IMR-90 (cell line): ENCODE measurements around the gene HOXA13. TPM values are rescaled to one million over a fixed set of nuclear protein-coding genes. Genes with fewer than 3 reads are reported as not detected.

Source experiments
- ATAC-seq: fragments of 200-7000 bp; cut with Tn5 transposase; 2 replicates; pipeline ENCODE4 v1.9.1; 2020; ENCODE audit warnings: low read depth, mild to moderate bottlenecking, moderate library complexity
- BruUV-seq: library from RNA; stranded (reverse); fragments of 400-500 nt; replicated peaks from 2 replicates; lab custom pipeline; 2021; lab: Mats Ljungman, UMichigan
- CTCF ChIA-PET: fragments of 300-600 bp; formaldehyde crosslinking; extraction: SDS; loops from one replicate; lab custom pipeline; 2021; ENCODE audit warnings: antibody characterized with exemption; lab: Yijun Ruan, JAX
- POLR2A ChIA-PET: fragments of 300-600 bp; sonication (Branson Sonifier 250); formaldehyde crosslinking; loops from one replicate; lab custom pipeline; 2022; ENCODE audit warnings: antibody characterized with exemption; ENCODE audit not compliant: unreplicated experiment; lab: Charles Lee
- DNase-seq: peaks from one replicate; pipeline ENCODE4 v3.0.0; 2013
- H2AFZ ChIP-seq: replicated peaks from 2 replicates; pipeline ENCODE3; 2013; ENCODE audit warnings: low read length, mild to moderate bottlenecking; ENCODE audit not compliant: poor library complexity
- H2AK5ac ChIP-seq: 2 replicates; pipeline ENCODE4 v1.6.1; 2013; ENCODE audit warnings: low read depth, low read length, inconsistent platforms
- H2AK9ac ChIP-seq: replicated peaks from 2 replicates; pipeline ENCODE3; 2013; ENCODE audit warnings: mild to moderate bottlenecking, low read depth, low read length, moderate library complexity; ENCODE audit not compliant: poor library complexity
- H2BK120ac ChIP-seq: 2 replicates; pipeline ENCODE4 v1.6.1; 2013; ENCODE audit warnings: low read depth, low read length, inconsistent platforms
- H2BK15ac ChIP-seq: 3 replicates; pipeline ENCODE4 v1.6.1; 2013; ENCODE audit warnings: low read depth, low read length, inconsistent platforms
- H2BK20ac ChIP-seq: 2 replicates; pipeline ENCODE4 v1.6.1; 2013; ENCODE audit warnings: low read depth, mild to moderate bottlenecking, inconsistent platforms, low read length, moderate library complexity
- H2BK5ac ChIP-seq: 2 replicates; pipeline ENCODE4 v1.6.1; 2013; ENCODE audit warnings: mild to moderate bottlenecking, low read depth, low read length, inconsistent platforms; ENCODE audit not compliant: poor library complexity, severe bottlenecking
- H3K14ac ChIP-seq: replicated peaks from 2 replicates; pipeline ENCODE4 v1.6.1; 2013; ENCODE audit warnings: low read depth, low read length, inconsistent platforms
- H3K18ac ChIP-seq: 2 replicates; pipeline ENCODE4 v1.6.1; 2013; ENCODE audit warnings: low read depth, low read length, control low read depth
- H3K23ac ChIP-seq: 2 replicates; pipeline ENCODE4 v1.6.1; 2013; ENCODE audit warnings: low read depth, low read length, inconsistent platforms
- H3K27ac ChIP-seq: 2 replicates; pipeline ENCODE4 v1.5.1; 2013; ENCODE audit warnings: mild to moderate bottlenecking, control low read depth, low read length; ENCODE audit not compliant: insufficient read depth
- H3K27me3 ChIP-seq: 2 replicates; pipeline ENCODE4 v1.6.1; 2013; ENCODE audit warnings: low read length; ENCODE audit not compliant: control insufficient read depth, insufficient read depth
- H3K36me3 ChIP-seq: 2 replicates; pipeline ENCODE4 v1.6.1; 2013; ENCODE audit warnings: low read length, mixed read lengths; ENCODE audit not compliant: control insufficient read depth, insufficient read depth
- H3K4ac ChIP-seq: 2 replicates; pipeline ENCODE4 v1.6.1; 2013; ENCODE audit warnings: low read depth, low read length, inconsistent platforms
- H3K4me1 ChIP-seq: 2 replicates; pipeline ENCODE4 v1.6.1; 2013; ENCODE audit warnings: low read length, mixed read lengths; ENCODE audit not compliant: control insufficient read depth, insufficient read depth
- H3K4me2 ChIP-seq: 2 replicates; pipeline ENCODE4 v1.6.1; 2013; ENCODE audit warnings: low read depth, mild to moderate bottlenecking, control low read depth, low read length, moderate library complexity
- H3K4me3 ChIP-seq: 2 replicates; pipeline ENCODE4 v1.5.1; 2013; ENCODE audit warnings: low read depth, mild to moderate bottlenecking, control low read depth, low read length, moderate library complexity; ENCODE audit not compliant: insufficient read depth
- H3K56ac ChIP-seq: 2 replicates; pipeline ENCODE4 v1.6.1; 2013; ENCODE audit warnings: low read length, inconsistent platforms; ENCODE audit not compliant: insufficient read depth; ENCODE audit errors: extremely low read depth
- H3K79me1 ChIP-seq, 2 experiments: 2 replicates each; pipeline ENCODE4 v1.6.1; 2013; ENCODE audit warnings: low read length in 2 of 2, inconsistent platforms in 1 of 2, low read depth in 1 of 2
- H3K9ac ChIP-seq: 2 replicates; pipeline ENCODE4 v1.6.1; 2013; ENCODE audit warnings: low read depth, low read length, control low read depth
- H3K9me1 ChIP-seq: 2 replicates; pipeline ENCODE4 v1.6.1; 2013; ENCODE audit warnings: low read length, inconsistent platforms; ENCODE audit not compliant: insufficient read depth
- H3K9me3 ChIP-seq: 2 replicates; pipeline ENCODE4 v1.6.1; 2013; ENCODE audit warnings: low read length; ENCODE audit not compliant: control insufficient read depth, insufficient read depth
- H4K20me1 ChIP-seq: 2 replicates; pipeline ENCODE4 v1.6.1; 2013; ENCODE audit warnings: low read length, inconsistent platforms; ENCODE audit not compliant: insufficient read depth
- H4K5ac ChIP-seq: 2 replicates; pipeline ENCODE4 v1.6.1; 2013; ENCODE audit warnings: mild to moderate bottlenecking, low read depth, low read length, control low read depth
- H4K8ac ChIP-seq, 2 experiments: 2 replicates each; pipeline ENCODE4 v1.6.1; 2013; ENCODE audit warnings: low read depth in 2 of 2, low read length in 2 of 2, control low read depth in 1 of 2, inconsistent platforms in 1 of 2
- H4K91ac ChIP-seq: 2 replicates; pipeline ENCODE4 v1.6.1; 2013; ENCODE audit warnings: low read depth, low read length, inconsistent platforms; ENCODE audit not compliant: insufficient read depth
- BHLHE40 ChIP-seq: fragments of 150-350 bp; IDR thresholded peaks from 2 replicates; pipeline ENCODE4 v1.6.1; 2016; ENCODE audit warnings: mild to moderate bottlenecking, low read depth, low read length
- CEBPB ChIP-seq: IDR thresholded peaks from 2 replicates; pipeline ENCODE4 v1.6.1; 2012; ENCODE audit warnings: low read depth, low read length, improper control_type of control experiment
- CHD1 ChIP-seq: IDR thresholded peaks from 2 replicates; pipeline ENCODE4 v1.6.1; 2012; ENCODE audit warnings: low read depth, low read length, improper control_type of control experiment
- ELK1 ChIP-seq: fragments of 150-350 bp; IDR thresholded peaks from 2 replicates; pipeline ENCODE4 v1.6.1; 2016; ENCODE audit warnings: low read depth, mild to moderate bottlenecking, low read length, moderate library complexity, borderline replicate concordance
- FOS ChIP-seq: fragments of 150-350 bp; IDR thresholded peaks from 2 replicates; pipeline ENCODE4 v1.6.1; 2016; ENCODE audit warnings: low read depth, low read length
- MAFK ChIP-seq: IDR thresholded peaks from 2 replicates; pipeline ENCODE4 v1.6.1; 2012; ENCODE audit warnings: low read depth, low read length, improper control_type of control experiment
- MAZ ChIP-seq: IDR thresholded peaks from 2 replicates; pipeline ENCODE4 v1.6.1; 2012; ENCODE audit warnings: low read depth, mild to moderate bottlenecking, low read length, improper control_type of control experiment, moderate library complexity, borderline replicate concordance
- MXI1 ChIP-seq: IDR thresholded peaks from 2 replicates; pipeline ENCODE4 v1.6.1; 2012; ENCODE audit warnings: low read depth, mild to moderate bottlenecking, low read length, moderate library complexity, borderline replicate concordance
- NFE2L2 ChIP-seq: fragments of 150-350 bp; IDR thresholded peaks from 2 replicates; pipeline ENCODE4 v1.6.1; 2016; ENCODE audit warnings: low read depth, mild to moderate bottlenecking, low read length
- POLR2A ChIP-seq: IDR thresholded peaks from 2 replicates; pipeline ENCODE4 v1.6.1; 2012; ENCODE audit warnings: mild to moderate bottlenecking, low read depth, low read length
- RAD21 ChIP-seq: IDR thresholded peaks from 2 replicates; pipeline ENCODE4 v1.6.1; 2012; ENCODE audit warnings: low read length, improper control_type of control experiment
- RCOR1 ChIP-seq: IDR thresholded peaks from 2 replicates; pipeline ENCODE4 v1.6.1; 2012; ENCODE audit warnings: mild to moderate bottlenecking, low read length, improper control_type of control experiment; ENCODE audit not compliant: insufficient replicate concordance
- RFX5 ChIP-seq: IDR thresholded peaks from 2 replicates; pipeline ENCODE4 v1.8.0; 2012; ENCODE audit warnings: low read depth, mild to moderate bottlenecking, low read length, moderate library complexity
- SMC3 ChIP-seq: fragments of 150-350 bp; IDR thresholded peaks from 2 replicates; pipeline ENCODE4 v1.6.1; 2016; ENCODE audit warnings: low read depth, mild to moderate bottlenecking, antibody characterized with exemption, low read length, moderate library complexity
- WGBS, 2 experiments: methylation state at CpG; one replicate each; pipeline versions ENCODE4 v1.1.5 to v1.1.7; 2013; ENCODE audit warnings: missing lambda C conversion rate in 2 of 2; ENCODE audit not compliant: insufficient read length in 1 of 2; ENCODE audit errors: extremely low coverage in 2 of 2; 5-methylcytosine and 5-hydroxymethylcytosine counted together
- dilution Hi-C: fragments of 300-500 bp; cut with HindIII; formaldehyde crosslinking; loops from one replicate; pipeline ENCODE4 v1.14.3; 2018; ENCODE audit warnings: low sequenced_read_pairs; ENCODE audit not compliant: unreplicated experiment
- in situ Hi-C: fragments of 300-500 bp; cut with MboI; formaldehyde crosslinking; loops from 3 replicates; pipeline ENCODE4 v1.14.3; 2019; ENCODE audit warnings: low sequenced_read_pairs, inconsistent platforms, mixed read lengths
- intact Hi-C: fragments of 100-400 bp; cut with micrococcal nuclease; formaldehyde crosslinking; loops from 2 replicates; pipeline ENCODE4 v1.10.0; 2022
- polyA plus RNA-seq, 3 experiments: library from polyadenylated mRNA; depleted of rRNA; stranded (reverse); fragments of >200 nt; gene quantifications; 2 replicates each; pipeline ENCODE4 v1.2.3, GENCODE V29; 2012; ENCODE audit warnings: low replicate concordance in 1 of 3
- total RNA-seq: library from RNA; depleted of rRNA; stranded (reverse); fragments of >200 nt; gene quantifications from 2 replicates; pipeline ENCODE4 v1.2.3, GENCODE V29; 2012
- TF ChIP-seq, protein P1 (sequence below): conservative IDR thresholded peaks from 2 replicates; pipeline ENCODE4 v1.5.1; 2012; ENCODE audit warnings: mild to moderate bottlenecking, low read depth, low read length, improper control_type of control experiment

The HOXA13 gene
- total and polyA plus RNA-seq, 2 of the 4 experiments (the other 2 are of a cell fraction): not detected

DNA sequence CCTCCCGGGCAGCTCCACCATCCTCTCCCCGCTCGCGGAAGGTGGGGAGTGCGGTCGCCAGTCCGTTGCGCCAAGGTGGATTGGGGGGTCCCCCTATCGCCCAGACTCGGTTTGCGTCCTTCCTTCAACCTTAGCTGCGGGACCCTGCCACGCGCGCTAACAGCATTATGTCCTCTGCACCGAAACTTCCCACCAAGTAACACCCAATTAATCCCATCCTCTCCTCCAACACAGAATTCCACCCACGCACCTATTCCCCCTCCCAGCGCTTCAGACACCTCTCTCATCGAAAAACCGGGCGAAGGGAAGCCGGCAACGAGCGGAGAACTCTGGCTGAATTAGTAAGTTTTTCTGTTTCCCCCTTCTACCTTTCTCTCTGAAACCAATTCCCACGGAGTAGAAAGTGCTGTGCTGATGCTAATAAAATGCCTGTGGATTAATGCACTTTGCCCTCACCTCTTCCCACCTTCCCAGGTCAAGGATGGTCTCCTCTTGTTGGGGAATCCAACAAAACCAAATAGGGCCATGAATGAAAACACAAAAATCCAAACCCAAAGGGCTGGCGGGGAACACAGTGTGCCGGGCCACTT is 48.5 kb downstream of the HOXA13 start:
- ChIA-PET POLR2A (no interaction called here), CTCF (interaction anchor here (0.6 to 1.0 kb wide), 4 partner anchors 9 to 34 kb away, joined by 3 to 5 read pairs (median 3); no protein-coding TSS in a partner anchor)
- in situ Hi-C loops: no loop called here
- no peak for DNase-seq
- peak overlapping the region; percentile 81 for H3K27ac ChIP-seq
- intact Hi-C loops: no loop called here
- H2BK15ac ChIP-seq: peak overlapping the region; percentile 9; the same call in 2 of the 3 replicates
- 0 out of 2 replicates have a peak overlapping the region, but pooled peaks have one; percentile 7 for H2AK5ac ChIP-seq
- no TSS peak for BruUV-seq
- no peak for ATAC-seq
- H3K4me3 ChIP-seq: peak overlapping the region; percentile 54
- H3K9me1 ChIP-seq: peaks cover 3% of the 10 kb centered on the region; the same call in 1 of the 2 replicates
- H3K36me3 ChIP-seq: no peaks in the 10 kb centered on the region; the same call in 1 of the 2 replicates
- H3K18ac ChIP-seq: peak overlapping the region; percentile 6; the same call in 1 of the 2 replicates
- peak overlapping the region; percentile 54 for H3K9ac ChIP-seq
- H3K79me1 ChIP-seq: peaks cover 4 to 26% of the 10 kb centered on the region in 2 experiments; a peak in 3 of 4 replicates
- peak overlapping the region; percentile 87 for H2AFZ ChIP-seq
- 0 out of 2 replicates have a peak overlapping the region, but pooled peaks have one; percentile 6 for H2BK20ac ChIP-seq
- H2AK9ac ChIP-seq: peak overlapping the region; percentile 68
- H3K4me1 ChIP-seq: peaks cover 15% of the 10 kb centered on the region
- 21% methylated on average over 7 of the region's 27 CpGs; no CpG with 5 or more reads in 1 of the 2 experiments for WGBS, 2 experiments
- H3K14ac ChIP-seq: peak overlapping the region; percentile 69
- H4K8ac ChIP-seq: peak overlapping the region; percentile 55 to 75; a peak in 2 of 4 replicates
- peak overlapping the region; percentile 40; the same call in 1 of the 2 replicates for H4K91ac ChIP-seq
- H4K20me1 ChIP-seq: no peaks in the 10 kb centered on the region
- H3K9me3 ChIP-seq: no peaks in the 10 kb centered on the region
- H3K4me2 ChIP-seq: peak overlapping the region; percentile 87
- peak overlapping the region; percentile 75; the same call in 1 of the 2 replicates for H3K56ac ChIP-seq
- dilution Hi-C loops: no loop called here
- peak overlapping the region; percentile 22 for H2BK5ac ChIP-seq
- H4K5ac ChIP-seq: peak overlapping the region; percentile 46
- peak overlapping the region; percentile 57 for H2BK120ac ChIP-seq
- H3K23ac ChIP-seq: peak overlapping the region; percentile 59
- H3K4ac ChIP-seq: peak overlapping the region; percentile 57
- H3K27me3 ChIP-seq: no peaks in the 10 kb centered on the region
- TF ChIP-seq SMC3 (no peak), RAD21 (no peak), ELK1 (no peak), NFE2L2 (no peak), MXI1 (no peak), POLR2A (no peak), CHD1 (no peak), BHLHE40 (no peak), RFX5 (no peak), CEBPB (no peak), MAFK (no peak), RCOR1 (no peak), MAZ (no peak), FOS (no peak)
- TF ChIP-seq, protein P1, sequence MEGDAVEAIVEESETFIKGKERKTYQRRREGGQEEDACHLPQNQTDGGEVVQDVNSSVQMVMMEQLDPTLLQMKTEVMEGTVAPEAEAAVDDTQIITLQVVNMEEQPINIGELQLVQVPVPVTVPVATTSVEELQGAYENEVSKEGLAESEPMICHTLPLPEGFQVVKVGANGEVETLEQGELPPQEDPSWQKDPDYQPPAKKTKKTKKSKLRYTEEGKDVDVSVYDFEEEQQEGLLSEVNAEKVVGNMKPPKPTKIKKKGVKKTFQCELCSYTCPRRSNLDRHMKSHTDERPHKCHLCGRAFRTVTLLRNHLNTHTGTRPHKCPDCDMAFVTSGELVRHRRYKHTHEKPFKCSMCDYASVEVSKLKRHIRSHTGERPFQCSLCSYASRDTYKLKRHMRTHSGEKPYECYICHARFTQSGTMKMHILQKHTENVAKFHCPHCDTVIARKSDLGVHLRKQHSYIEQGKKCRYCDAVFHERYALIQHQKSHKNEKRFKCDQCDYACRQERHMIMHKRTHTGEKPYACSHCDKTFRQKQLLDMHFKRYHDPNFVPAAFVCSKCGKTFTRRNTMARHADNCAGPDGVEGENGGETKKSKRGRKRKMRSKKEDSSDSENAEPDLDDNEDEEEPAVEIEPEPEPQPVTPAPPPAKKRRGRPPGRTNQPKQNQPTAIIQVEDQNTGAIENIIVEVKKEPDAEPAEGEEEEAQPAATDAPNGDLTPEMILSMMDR: no peak
